OCI-LY1 (cell line): ENCODE measurements around the gene ZC2HC1C.

Source experiments
- H2AFZ ChIP-seq: fragments of 200-600 bp; sonication (generic), shearing (Covaris generic); 2 replicates; pipeline ENCODE4 v1.6.0; 2014; ENCODE audit warnings: antibody characterized with exemption, mild to moderate bottlenecking, low read length
- H3F3A ChIP-seq: fragments of 200-600 bp; sonication (generic), shearing (Covaris generic); 2 replicates; pipeline ENCODE4 v1.6.0; 2014; ENCODE audit warnings: mild to moderate bottlenecking, antibody characterized with exemption, low read length, moderate library complexity; ENCODE audit not compliant: insufficient read depth
- H3K27ac ChIP-seq: fragments of 200-600 bp; sonication (generic); 2 replicates; pipeline ENCODE4 v1.5.1; 2014; ENCODE audit warnings: low read length, mixed run types, mild to moderate bottlenecking, low read depth; ENCODE audit not compliant: poor library complexity, severe bottlenecking
- H3K27me3 ChIP-seq: fragments of 200-600 bp; sonication (generic); 2 replicates; pipeline ENCODE4 v1.6.0; 2014; ENCODE audit warnings: antibody characterized with exemption, mild to moderate bottlenecking, low read length, moderate library complexity; ENCODE audit not compliant: insufficient read depth
- H3K36me3 ChIP-seq: fragments of 200-600 bp; sonication (generic); 2 replicates; pipeline ENCODE4 v1.6.1; 2014; ENCODE audit warnings: mild to moderate bottlenecking, antibody characterized with exemption, low read length, moderate library complexity, mixed read lengths; ENCODE audit not compliant: insufficient read depth
- H3K4me1 ChIP-seq: fragments of 200-600 bp; sonication (generic); 2 replicates; pipeline ENCODE4 v1.5.1; 2014; ENCODE audit warnings: mild to moderate bottlenecking, low read length, moderate library complexity; ENCODE audit not compliant: insufficient read depth, severe bottlenecking
- H3K4me2 ChIP-seq: fragments of 200-600 bp; sonication (generic), shearing (Covaris generic); 2 replicates; pipeline ENCODE4 v1.6.1; 2014; ENCODE audit warnings: low read length
- H3K4me3 ChIP-seq: fragments of 200-600 bp; sonication (generic); 2 replicates; pipeline ENCODE4 v1.5.1; 2014; ENCODE audit warnings: low read length, low read depth, mild to moderate bottlenecking, mixed read lengths; ENCODE audit not compliant: poor library complexity, severe bottlenecking
- H3K79me2 ChIP-seq: fragments of 200-600 bp; shearing (Covaris generic); 2 replicates; pipeline ENCODE4 v1.6.1; 2016; ENCODE audit warnings: mixed run types, low read length, mixed read lengths; ENCODE audit not compliant: insufficient read depth
- H3K9ac ChIP-seq: fragments of 200-600 bp; sonication (generic), shearing (Covaris generic); 2 replicates; pipeline ENCODE4 v1.6.1; 2014; ENCODE audit warnings: mild to moderate bottlenecking, low read length, mixed read lengths
- H3K9me2 ChIP-seq: fragments of 200-600 bp; sonication (generic), shearing (Covaris generic); 2 replicates; pipeline ENCODE4 v1.6.1; 2014; ENCODE audit warnings: low read depth, mild to moderate bottlenecking, low read length, mixed read lengths
- H3K9me3 ChIP-seq: fragments of 200-600 bp; shearing (Covaris generic); 2 replicates; pipeline ENCODE4 v1.6.1; 2014; ENCODE audit warnings: low read length, mixed read lengths
- H4K20me1 ChIP-seq: fragments of 200-600 bp; sonication (generic), shearing (Covaris generic); 2 replicates; pipeline ENCODE4 v1.6.0; 2016; ENCODE audit warnings: mild to moderate bottlenecking, low read length; ENCODE audit not compliant: insufficient read depth
- CTCF ChIP-seq: fragments of 200-600 bp; sonication (generic), shearing (Covaris generic); IDR thresholded peaks from 2 replicates; pipeline ENCODE4 v1.5.1; 2017; ENCODE audit warnings: mild to moderate bottlenecking, antibody characterized with exemption, low read length, moderate library complexity, mixed read lengths
- EZH2 ChIP-seq: fragments of 200-600 bp; sonication (generic), shearing (Covaris generic); IDR thresholded peaks from 2 replicates; pipeline ENCODE4 v1.8.0; 2017; ENCODE audit warnings: borderline replicate concordance, mixed run types, mild to moderate bottlenecking, antibody characterized with exemption, low read length, moderate library complexity, mixed read lengths

ZC2HC1C gene

DNA sequence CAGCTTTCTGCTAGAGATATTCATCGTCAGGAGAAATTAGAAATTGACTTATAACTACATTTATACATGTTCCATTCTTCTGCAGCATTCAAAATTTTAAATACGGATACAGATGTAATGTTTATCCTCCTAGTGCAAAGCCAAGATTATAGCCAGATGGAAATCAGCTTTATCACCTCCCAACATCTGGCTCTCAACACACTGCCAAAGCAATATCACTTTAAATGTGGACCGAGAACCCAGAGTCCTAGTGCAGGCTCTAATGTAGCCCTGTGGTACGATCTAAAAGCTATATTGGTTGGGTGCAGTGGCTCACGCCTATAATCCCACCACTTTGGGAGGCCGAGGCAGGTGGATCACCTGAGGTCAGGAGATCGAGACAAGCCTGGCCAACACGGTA is 24.7 kb upstream of the ZC2HC1C start:
- H3K9me3 ChIP-seq: no peaks in the 10 kb centered on the region
- no peak overlapping the region for H3K27ac ChIP-seq
- H2AFZ ChIP-seq: no peak overlapping the region
- peaks cover 36% of the 10 kb centered on the region; the same call in 1 of the 2 replicates for H3K36me3 ChIP-seq
- H3K27me3 ChIP-seq: no peaks in the 10 kb centered on the region
- H3K4me2 ChIP-seq: no peak overlapping the region
- H3F3A ChIP-seq: no peaks in the 10 kb centered on the region
- no peaks in the 10 kb centered on the region for H4K20me1 ChIP-seq
- peaks cover 11% of the 10 kb centered on the region for H3K4me1 ChIP-seq
- H3K9ac ChIP-seq: no peak overlapping the region
- H3K4me3 ChIP-seq: no peak overlapping the region
- no peaks in the 10 kb centered on the region for H3K79me2 ChIP-seq
- TF ChIP-seq CTCF: no peak
- no peak for TF ChIP-seq EZH2
- H3K9me2 ChIP-seq: no peaks in the 10 kb centered on the region

- no peaks in the 10 kb centered on the region for H3K27me3 ChIP-seq
- no peak overlapping the region for H3K27ac ChIP-seq
- H3K36me3 ChIP-seq: peaks cover 36% of the 10 kb centered on the region; the same call in 1 of the 2 replicates
- no peak overlapping the region for H3K4me3 ChIP-seq
- H2AFZ ChIP-seq: no peak overlapping the region
- no peaks in the 10 kb centered on the region for H3F3A ChIP-seq
- no peaks in the 10 kb centered on the region for H3K9me3 ChIP-seq
- H3K79me2 ChIP-seq: no peaks in the 10 kb centered on the region
- no peak overlapping the region for H3K9ac ChIP-seq
- H4K20me1 ChIP-seq: no peaks in the 10 kb centered on the region
- TF ChIP-seq EZH2 (no peak), CTCF (no peak)
- H3K4me1 ChIP-seq: peaks cover 25% of the 10 kb centered on the region
- no peaks in the 10 kb centered on the region for H3K9me2 ChIP-seq
- H3K4me2 ChIP-seq: no peak overlapping the region
These were observed 23.2 kb upstream of the ZC2HC1C start for GRCh38 chr14:75046275-75046674.

DNA sequence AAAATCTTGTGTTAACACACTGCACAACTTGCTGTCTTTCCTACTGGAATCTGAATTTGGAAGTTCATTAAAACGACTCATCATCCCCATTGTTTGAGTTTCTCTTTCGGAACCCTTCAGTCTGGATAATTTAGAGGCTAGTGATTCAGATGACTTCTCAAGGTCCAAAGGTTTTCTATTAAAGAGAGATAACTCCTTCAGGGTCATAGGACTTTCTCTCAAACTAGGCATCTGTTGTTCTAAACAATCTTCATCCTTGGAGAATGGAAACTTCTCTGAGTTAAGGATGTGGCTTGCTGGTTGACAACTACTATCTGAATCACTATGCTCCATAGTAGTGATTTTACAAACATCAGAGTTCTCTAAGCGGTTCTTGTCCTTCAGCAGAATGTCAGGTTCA is 22.5 kb upstream of the ZC2HC1C start:
- peaks cover 29% of the 10 kb centered on the region for H3K4me1 ChIP-seq
- TF ChIP-seq CTCF: no peak
- TF ChIP-seq EZH2: no peak
- no peak overlapping the region for H3K4me3 ChIP-seq
- H3K27ac ChIP-seq: no peak overlapping the region
- no peaks in the 10 kb centered on the region for H3K9me3 ChIP-seq
- peaks cover 30% of the 10 kb centered on the region; the same call in 1 of the 2 replicates for H3K36me3 ChIP-seq
- H4K20me1 ChIP-seq: no peaks in the 10 kb centered on the region
- no peaks in the 10 kb centered on the region for H3K79me2 ChIP-seq
- no peaks in the 10 kb centered on the region for H3F3A ChIP-seq
- H2AFZ ChIP-seq: no peak overlapping the region
- H3K9ac ChIP-seq: no peak overlapping the region
- H3K27me3 ChIP-seq: no peaks in the 10 kb centered on the region
- no peaks in the 10 kb centered on the region for H3K9me2 ChIP-seq
- no peak overlapping the region for H3K4me2 ChIP-seq
